RWPE1 (cell line): ENCODE results near the gene CNTLN.

Experiments
- CTCF ChIA-PET: fragments of 350-600 bp; sonication (Branson Sonifier 250); formaldehyde crosslinking; extraction: SDS; loops from one replicate; lab custom pipeline; 2021; lab: Yijun Ruan, JAX
- POLR2A ChIA-PET: fragments of 400-600 bp; formaldehyde crosslinking; extraction: SDS; loops from one replicate; lab custom pipeline; 2020; ENCODE audit warnings: antibody characterized with exemption; ENCODE audit not compliant: low non-redundant PET; lab: Yijun Ruan, JAX
- DNase-seq: peaks from one replicate; pipeline ENCODE4 v3.0.0; 2012; ENCODE audit warnings: low spot score
- H3K27ac ChIP-seq: fragments of 450-650 bp; 2 replicates; pipeline ENCODE4 v1.5.1; 2017
- TF ChIP-seq, protein P1 (sequence below): fragments of 450-650 bp; conservative IDR thresholded peaks from 2 replicates; pipeline ENCODE4 v1.5.1; 2017; ENCODE audit warnings: low read depth, mild to moderate bottlenecking

CNTLN gene

DNA sequence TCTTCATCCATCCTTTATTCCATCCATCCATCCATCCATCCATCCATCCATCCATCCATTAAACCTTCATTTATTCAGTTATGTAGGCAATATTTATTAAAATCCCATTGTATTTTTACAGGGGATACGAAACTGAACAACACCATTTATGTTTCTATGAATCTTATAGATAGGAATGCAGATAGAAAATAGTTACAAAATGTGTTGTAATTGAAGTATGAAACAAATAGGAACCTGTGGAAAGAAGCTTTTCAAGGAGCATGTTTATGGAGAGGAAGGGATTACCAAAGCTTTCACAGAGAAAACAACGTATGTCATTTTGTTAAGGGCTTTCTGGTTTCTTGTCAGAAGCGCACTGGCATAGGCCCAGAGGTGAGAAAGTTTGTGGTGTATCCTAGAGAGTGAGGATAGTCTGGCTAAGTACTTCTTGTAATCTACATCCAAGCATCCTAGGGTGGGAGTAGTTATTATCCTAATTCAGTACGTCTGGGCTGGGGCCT, 184.0 kb downstream of the CNTLN start:
- TF ChIP-seq, protein P1, sequence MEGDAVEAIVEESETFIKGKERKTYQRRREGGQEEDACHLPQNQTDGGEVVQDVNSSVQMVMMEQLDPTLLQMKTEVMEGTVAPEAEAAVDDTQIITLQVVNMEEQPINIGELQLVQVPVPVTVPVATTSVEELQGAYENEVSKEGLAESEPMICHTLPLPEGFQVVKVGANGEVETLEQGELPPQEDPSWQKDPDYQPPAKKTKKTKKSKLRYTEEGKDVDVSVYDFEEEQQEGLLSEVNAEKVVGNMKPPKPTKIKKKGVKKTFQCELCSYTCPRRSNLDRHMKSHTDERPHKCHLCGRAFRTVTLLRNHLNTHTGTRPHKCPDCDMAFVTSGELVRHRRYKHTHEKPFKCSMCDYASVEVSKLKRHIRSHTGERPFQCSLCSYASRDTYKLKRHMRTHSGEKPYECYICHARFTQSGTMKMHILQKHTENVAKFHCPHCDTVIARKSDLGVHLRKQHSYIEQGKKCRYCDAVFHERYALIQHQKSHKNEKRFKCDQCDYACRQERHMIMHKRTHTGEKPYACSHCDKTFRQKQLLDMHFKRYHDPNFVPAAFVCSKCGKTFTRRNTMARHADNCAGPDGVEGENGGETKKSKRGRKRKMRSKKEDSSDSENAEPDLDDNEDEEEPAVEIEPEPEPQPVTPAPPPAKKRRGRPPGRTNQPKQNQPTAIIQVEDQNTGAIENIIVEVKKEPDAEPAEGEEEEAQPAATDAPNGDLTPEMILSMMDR, result no peak
- DNase-seq, result no peak
- no peak overlapping the region for H3K27ac ChIP-seq
- POLR2A ChIA-PET, result no interaction called here
- CTCF ChIA-PET, result no interaction called here

GRCh38 chr9:17319864-17320263, 185.0 kb downstream of the CNTLN start:
- TF ChIP-seq, protein P1, result no peak
- H3K27ac ChIP-seq, result no peak overlapping the region
- CTCF ChIA-PET, result interaction anchor here (0.6 kb wide), 1 partner anchor 253 kb away, joined by 4 read pairs; no protein-coding TSS in a partner anchor
- POLR2A ChIA-PET, result no interaction called here
- DNase-seq, result no peak

DNA sequence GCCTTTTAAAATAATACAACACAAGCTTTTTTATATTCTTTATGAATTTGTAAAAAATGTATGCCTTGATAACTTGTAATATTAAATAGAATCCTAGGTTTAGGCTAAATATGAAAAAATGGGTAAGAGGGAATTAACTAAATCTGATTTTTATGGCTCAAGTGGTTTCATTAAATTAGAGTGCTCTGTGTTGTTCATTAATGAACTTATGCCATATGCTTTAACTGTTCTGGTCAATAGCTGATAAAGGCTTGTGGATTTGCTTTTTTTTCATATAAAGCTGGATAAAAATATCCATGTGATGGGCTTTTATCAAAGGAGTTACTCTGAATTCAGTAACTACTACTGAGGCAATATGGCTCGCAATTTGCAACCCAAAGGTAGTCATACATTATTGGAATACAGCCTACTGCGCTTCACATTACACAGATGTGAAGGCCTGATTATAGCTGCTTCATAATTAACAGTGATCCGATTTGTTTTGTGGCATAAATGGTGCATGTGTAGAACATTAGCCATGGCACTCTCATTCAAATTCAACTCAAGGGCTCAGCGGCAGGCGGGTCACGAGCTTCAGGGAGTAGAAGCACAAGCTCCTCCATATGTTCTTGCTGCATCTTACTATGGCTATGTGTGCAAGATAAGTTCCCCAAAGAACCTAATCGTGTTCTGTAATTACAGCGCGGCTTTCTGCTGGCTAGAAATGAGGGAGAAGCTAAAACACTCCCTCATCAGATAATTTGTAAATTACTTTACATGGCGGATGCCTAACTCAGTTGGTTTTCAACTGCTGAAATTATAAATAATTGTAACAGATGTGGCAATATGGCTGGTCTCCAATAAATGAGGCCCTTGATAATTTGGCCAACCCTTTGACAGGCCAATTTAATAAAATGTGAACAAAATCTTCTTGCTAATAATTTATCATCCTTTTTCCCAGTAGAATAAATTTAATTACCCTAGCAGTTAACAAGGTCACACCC, 188.3 kb downstream of the CNTLN start:
- H3K27ac ChIP-seq, result no peak overlapping the region
- TF ChIP-seq, protein P1, result no peak
- ChIA-PET CTCF (interaction anchor here (0.6 kb wide), 1 partner anchor 10 kb away, joined by 4 read pairs; no protein-coding TSS in a partner anchor), POLR2A (no interaction called here)
- DNase-seq, result no peak

- no peak overlapping the region for H3K27ac ChIP-seq
- no peak for DNase-seq
- ChIA-PET POLR2A (no interaction called here), CTCF (no interaction called here)
- TF ChIP-seq, protein P1, result no peak
These were observed 193.5 kb downstream of the CNTLN start for GRCh38 chr9:17328331-17328730.

- ChIA-PET POLR2A (interaction anchor here (0.6 kb wide), 1 partner anchor 165 kb away, joined by 12 read pairs; no protein-coding TSS in a partner anchor), CTCF (interaction anchor here (0.6 kb wide), 2 partner anchors 250 to 785 kb away, joined by 3 read pairs; no protein-coding TSS in a partner anchor)
- H3K27ac ChIP-seq, result no peak overlapping the region
- TF ChIP-seq, protein P1, result no peak
- DNase-seq, result peak; percentile 14
These were observed 195.3 kb downstream of the CNTLN start for GRCh38 chr9:17330097-17330496.

GRCh38 chr9:17332115-17332514, 197.3 kb downstream of the CNTLN start:
- ChIA-PET CTCF (no interaction called here), POLR2A (no interaction called here)
- TF ChIP-seq, protein P1, result no peak
- H3K27ac ChIP-seq, result no peak overlapping the region
- DNase-seq, result no peak
